Trophoblast cell (in vitro differentiated cells and primary cell): Measurements from ENCODE around the gene FGD2. TPM values are rescaled to one million over a fixed set of nuclear protein-coding genes. Genes with fewer than 3 reads are reported as not detected.

Experiments used
- DNase-seq, 2 donors: peaks; one replicate each; pipeline ENCODE4 v3.0.0-alpha.2; 2016
- H2AFZ ChIP-seq: 2 replicates; pipeline ENCODE4 v1.6.1; 2013; ENCODE audit warnings: low read length, moderate library complexity, mild to moderate bottlenecking; ENCODE audit not compliant: insufficient read depth, poor library complexity
- H2AK5ac ChIP-seq: 2 replicates; pipeline ENCODE4 v1.6.1; 2013; ENCODE audit warnings: mild to moderate bottlenecking, low read length
- H2BK120ac ChIP-seq: 2 replicates; pipeline ENCODE4 v1.6.1; 2013; ENCODE audit warnings: low read length, mild to moderate bottlenecking, moderate library complexity; ENCODE audit not compliant: insufficient read depth, poor library complexity
- H2BK12ac ChIP-seq: 2 replicates; pipeline ENCODE4 v1.6.1; 2013; ENCODE audit warnings: mild to moderate bottlenecking, low read length, moderate library complexity
- H2BK5ac ChIP-seq: 2 replicates; pipeline ENCODE4 v1.6.1; 2013; ENCODE audit warnings: low read length, low read depth, moderate library complexity, mild to moderate bottlenecking; ENCODE audit not compliant: poor library complexity
- H3K14ac ChIP-seq: 2 replicates; pipeline ENCODE4 v1.6.1; 2013; ENCODE audit warnings: mild to moderate bottlenecking, low read length
- H3K18ac ChIP-seq: 2 replicates; pipeline ENCODE4 v1.6.1; 2013; ENCODE audit warnings: mild to moderate bottlenecking, low read length
- H3K23ac ChIP-seq: 2 replicates; pipeline ENCODE4 v1.6.1; 2013; ENCODE audit warnings: low read length
- H3K27ac ChIP-seq: 2 replicates; pipeline ENCODE4 v1.5.1; 2013; ENCODE audit warnings: low read depth, mild to moderate bottlenecking, inconsistent platforms, low read length, moderate library complexity
- H3K27me3 ChIP-seq: 2 replicates; pipeline ENCODE4 v1.6.1; 2013; ENCODE audit warnings: inconsistent platforms, mild to moderate bottlenecking, low read length, moderate library complexity; ENCODE audit not compliant: insufficient read depth
- H3K36me3 ChIP-seq, 2 experiments: 1 replicate in 1 of 2; 2 replicates in 1 of 2; pipeline ENCODE4 v1.6.1; 2013; ENCODE audit warnings: low read length in 2 of 2, mild to moderate bottlenecking in 2 of 2, moderate library complexity in 1 of 2; ENCODE audit not compliant: insufficient read depth in 2 of 2, control insufficient read depth in 1 of 2
- H3K4ac ChIP-seq: 2 replicates; pipeline ENCODE4 v1.6.1; 2013; ENCODE audit warnings: low read depth, mild to moderate bottlenecking, low read length, moderate library complexity
- H3K4me1 ChIP-seq, 2 experiments: 1 replicate in 1 of 2; 2 replicates in 1 of 2; pipeline ENCODE4 v1.6.1; 2013; ENCODE audit warnings: low read length in 2 of 2, mild to moderate bottlenecking in 2 of 2, moderate library complexity in 1 of 2; ENCODE audit not compliant: insufficient read depth in 2 of 2, control insufficient read depth in 1 of 2
- H3K4me2 ChIP-seq: 2 replicates; pipeline ENCODE4 v1.6.1; 2013; ENCODE audit warnings: inconsistent platforms, mild to moderate bottlenecking, low read length, moderate library complexity
- H3K4me3 ChIP-seq: 2 replicates; pipeline ENCODE4 v1.5.1; 2013; ENCODE audit warnings: mild to moderate bottlenecking, low read depth, low read length, inconsistent platforms
- H3K79me1 ChIP-seq: one replicate; pipeline ENCODE4 v1.6.1; 2013; ENCODE audit warnings: low read length
- H3K79me2 ChIP-seq: 2 replicates; pipeline ENCODE4 v1.6.1; 2013; ENCODE audit warnings: low read length, mild to moderate bottlenecking; ENCODE audit not compliant: control insufficient read depth, insufficient read depth, poor library complexity
- H3K9ac ChIP-seq: 2 replicates; pipeline ENCODE4 v1.6.1; 2013; ENCODE audit warnings: mild to moderate bottlenecking, low read length
- H3K9me3 ChIP-seq: 2 replicates; pipeline ENCODE4 v1.6.1; 2013; ENCODE audit warnings: low read depth, mild to moderate bottlenecking, control low read depth, inconsistent platforms, low read length; ENCODE audit not compliant: insufficient read depth
- H4K12ac ChIP-seq: 2 replicates; pipeline ENCODE4 v1.6.1; 2013; ENCODE audit warnings: low read depth, mild to moderate bottlenecking, low read length, moderate library complexity
- H4K8ac ChIP-seq: 2 replicates; pipeline ENCODE4 v1.6.1; 2013; ENCODE audit warnings: low read depth, mild to moderate bottlenecking, low read length, moderate library complexity
- H4K91ac ChIP-seq: one replicate; pipeline ENCODE4 v1.6.1; 2013; ENCODE audit warnings: low read depth, mild to moderate bottlenecking, low read length, moderate library complexity
- WGBS: extraction: QIAGEN DNeasy Blood & Tissue Kit; methylation state at CpG from one replicate; pipeline ENCODE4 v1.1.7; 2013; ENCODE audit warnings: missing lambda C conversion rate; ENCODE audit not compliant: insufficient read length, insufficient coverage; ENCODE audit errors: extremely low coverage; 5-methylcytosine and 5-hydroxymethylcytosine counted together
- polyA plus RNA-seq: library from polyadenylated mRNA; stranded (reverse); fragments of 200-250 nt; gene quantifications from 2 replicates; pipeline ENCODE4 v1.2.3, GENCODE V29; 2013

Gene FGD2
- not detected in 2 replicates for polyA plus RNA-seq

GRCh38 chr6:37005061-37005810 lies at the start of gene FGD2:
TSS of gene FGD2 (plus strand) at chr6:37005655. CDS start at chr6:37005818, 163 bp downstream.
- no peak within 1 kb of the TSS for H3K14ac ChIP-seq
- H3K4ac ChIP-seq = no peak within 1 kb of the TSS
- no peak within 1 kb of the TSS for H3K9ac ChIP-seq
- H3K27me3 ChIP-seq = no peaks in the 10 kb centered on the region
- H2AFZ ChIP-seq = no peak within 1 kb of the TSS
- peaks cover 2% of the 10 kb centered on the region for H3K9me3 ChIP-seq
- no peak within 1 kb of the TSS for H2AK5ac ChIP-seq
- no peak within 1 kb of the TSS for H2BK5ac ChIP-seq
- H4K12ac ChIP-seq = no peak within 1 kb of the TSS
- H2BK12ac ChIP-seq = no peak within 1 kb of the TSS
- H3K4me2 ChIP-seq = no peak within 1 kb of the TSS
- no peak within 1 kb of the TSS for H4K91ac ChIP-seq
- no peak within 1 kb of the TSS for H3K4me3 ChIP-seq
- no peaks in the 10 kb centered on the region for H3K79me1 ChIP-seq
- no peak within 1 kb of the TSS for H2BK120ac ChIP-seq
- H4K8ac ChIP-seq = no peak within 1 kb of the TSS
- H3K27ac ChIP-seq = no peak within 1 kb of the TSS
- WGBS = no CpG with 5 or more reads among the region's 14 CpGs
- no peak for DNase-seq
- H3K18ac ChIP-seq = no peak within 1 kb of the TSS
- no peaks in the 10 kb centered on the region for H3K4me1 ChIP-seq
- H3K23ac ChIP-seq = no peak within 1 kb of the TSS
- H3K79me2 ChIP-seq = no peaks in the 10 kb centered on the region
- no peaks in the 10 kb centered on the region for H3K36me3 ChIP-seq

- Histone ChIP-seq H2BK5ac (no peak overlapping the region), H2BK12ac (no peak overlapping the region), H3K18ac (no peak overlapping the region), H3K27ac (no peak overlapping the region), H4K91ac (no peak overlapping the region), H3K79me2 (no peaks in the 10 kb centered on the region), H3K4ac (no peak overlapping the region), H3K9me3 (no peaks in the 10 kb centered on the region), H3K36me3 (no peaks in the 10 kb centered on the region), H3K4me3 (no peak overlapping the region), H4K8ac (no peak overlapping the region), H3K79me1 (no peaks in the 10 kb centered on the region), H3K4me1 (peaks cover 2 to 3% of the 10 kb centered on the region in 2 experiments), H4K12ac (no peak overlapping the region), H2BK120ac (no peak overlapping the region), H2AK5ac (no peak overlapping the region), H2AFZ (no peak overlapping the region), H3K9ac (no peak overlapping the region), H3K4me2 (no peak overlapping the region), H3K14ac (no peak overlapping the region), H3K27me3 (no peaks in the 10 kb centered on the region), H3K23ac (no peak overlapping the region)
- WGBS = no CpG with 5 or more reads among the region's 9 CpGs
- no peak for DNase-seq
These were observed 49.6 kb upstream of the FGD2 start for GRCh38 chr6:36955671-36956445.

- H3K14ac ChIP-seq = no peak overlapping the region
- H3K4ac ChIP-seq = no peak overlapping the region
- H3K27me3 ChIP-seq = no peaks in the 10 kb centered on the region
- H3K79me1 ChIP-seq = no peaks in the 10 kb centered on the region
- H3K9me3 ChIP-seq = no peaks in the 10 kb centered on the region
- H4K12ac ChIP-seq = no peak overlapping the region
- no peak overlapping the region for H3K4me3 ChIP-seq
- no peak overlapping the region for H3K4me2 ChIP-seq
- H3K23ac ChIP-seq = no peak overlapping the region
- H4K91ac ChIP-seq = no peak overlapping the region
- no peak overlapping the region for H4K8ac ChIP-seq
- H3K36me3 ChIP-seq = no peaks in the 10 kb centered on the region
- H2AFZ ChIP-seq = no peak overlapping the region
- no peak overlapping the region for H2BK120ac ChIP-seq
- H3K27ac ChIP-seq = no peak overlapping the region
- no peaks in the 10 kb centered on the region for H3K79me2 ChIP-seq
- no peak overlapping the region for H2BK5ac ChIP-seq
- H2AK5ac ChIP-seq = no peak overlapping the region
- no peak for DNase-seq
- H3K18ac ChIP-seq = no peak overlapping the region
- peaks cover 2 to 3% of the 10 kb centered on the region in 2 experiments for H3K4me1 ChIP-seq
- no peak overlapping the region for H3K9ac ChIP-seq
- no peak overlapping the region for H2BK12ac ChIP-seq
These were observed 49.0 kb upstream of the FGD2 start for GRCh38 chr6:36956446-36956820.

- no CpG with 5 or more reads among the region's 9 CpGs for WGBS
- H4K91ac ChIP-seq = no peak overlapping the region
- peaks cover 2 to 3% of the 10 kb centered on the region in 2 experiments for H3K4me1 ChIP-seq
- H3K4me2 ChIP-seq = no peak overlapping the region
- no peaks in the 10 kb centered on the region for H3K79me2 ChIP-seq
- H3K36me3 ChIP-seq = no peaks in the 10 kb centered on the region
- H3K23ac ChIP-seq = no peak overlapping the region
- no peak overlapping the region for H2BK12ac ChIP-seq
- no peak overlapping the region for H3K4me3 ChIP-seq
- no peak overlapping the region for H2AK5ac ChIP-seq
- no peaks in the 10 kb centered on the region for H3K79me1 ChIP-seq
- no peak overlapping the region for H3K18ac ChIP-seq
- no peaks in the 10 kb centered on the region for H3K27me3 ChIP-seq
- H4K8ac ChIP-seq = no peak overlapping the region
- no peak overlapping the region for H3K9ac ChIP-seq
- no peak overlapping the region for H3K14ac ChIP-seq
- H4K12ac ChIP-seq = no peak overlapping the region
- H2BK120ac ChIP-seq = no peak overlapping the region
- H3K27ac ChIP-seq = no peak overlapping the region
- H3K4ac ChIP-seq = no peak overlapping the region
- no peak overlapping the region for H2AFZ ChIP-seq
- H2BK5ac ChIP-seq = no peak overlapping the region
- no peaks in the 10 kb centered on the region for H3K9me3 ChIP-seq
- no peak for DNase-seq
These were observed 47.6 kb upstream of the FGD2 start for GRCh38 chr6:36957773-36958271.
